GM12878 (cell line): ENCODE data around the gene ATP6V0D1. TPM values are rescaled to one million over a fixed set of nuclear protein-coding genes. Genes with fewer than 3 reads are reported as not detected.

Source experiments
- BHLHE40 ChIP-seq, 2 experiments: fragments of 450-650 bp in 1 of 2; IDR thresholded peaks; 2 replicates each; pipeline ENCODE4 v1.6.1; 2011 to 2017; ENCODE audit warnings: low read depth in 2 of 2, borderline replicate concordance in 1 of 2, improper control_type of control experiment in 1 of 2, low read length in 1 of 2, mild to moderate bottlenecking in 1 of 2
- CBFB ChIP-seq: IDR thresholded peaks from 2 replicates; pipeline ENCODE4 v1.6.1; 2016; ENCODE audit warnings: antibody characterized with exemption, low read depth
- CTCF ChIP-seq, 3 experiments: IDR thresholded peaks in 2 of 3; conservative IDR thresholded peaks in 1 of 3; 2 replicates each; pipeline ENCODE4 v1.5.1; 2011; ENCODE audit warnings: low read depth in 3 of 3, low read length in 3 of 3, mild to moderate bottlenecking in 3 of 3, control low read depth in 2 of 3, moderate library complexity in 2 of 3, inconsistent platforms in 1 of 3, mixed read lengths in 1 of 3; ENCODE audit not compliant: control insufficient read depth in 2 of 3, insufficient read depth in 1 of 3; ENCODE audit errors: extremely low read depth in 1 of 3
- ESRRA ChIP-seq: IDR thresholded peaks from 2 replicates; pipeline ENCODE4 v1.6.1; 2012; ENCODE audit warnings: mild to moderate bottlenecking, low read length, improper control_type of control experiment
- FOS ChIP-seq: IDR thresholded peaks from 3 replicates; pipeline ENCODE4 v1.6.1; 2011; ENCODE audit warnings: borderline replicate concordance; ENCODE audit not compliant: insufficient read length; ENCODE audit errors: extremely low read depth
- GATAD2B ChIP-seq: fragments of 450-650 bp; conservative IDR thresholded peaks from 2 replicates; pipeline ENCODE4 v1.6.1; 2017; ENCODE audit warnings: low read depth, mild to moderate bottlenecking, moderate library complexity
- LARP7 ChIP-seq: fragments of 450-650 bp; IDR thresholded peaks from 2 replicates; pipeline ENCODE4 v1.6.1; 2017; ENCODE audit warnings: mild to moderate bottlenecking
- MEF2A ChIP-seq: IDR thresholded peaks from 2 replicates; pipeline ENCODE4 v1.6.1; 2011; ENCODE audit warnings: low read depth, mild to moderate bottlenecking, low read length, moderate library complexity; ENCODE audit not compliant: insufficient read depth
- MXI1 ChIP-seq: fragments of 150-350 bp; IDR thresholded peaks from 2 replicates; pipeline ENCODE4 v1.6.1; 2011; ENCODE audit warnings: low read depth, mild to moderate bottlenecking, inconsistent platforms, low read length, improper control_type of control experiment
- NBN ChIP-seq: fragments of 450-650 bp; IDR thresholded peaks from 2 replicates; pipeline ENCODE4 v1.6.1; 2016
- NKRF ChIP-seq: fragments of 450-650 bp; conservative IDR thresholded peaks from 2 replicates; pipeline ENCODE4 v1.6.1; 2017; ENCODE audit warnings: mild to moderate bottlenecking, moderate library complexity
- POLR2AphosphoS2 ChIP-seq: IDR thresholded peaks from 2 replicates; pipeline ENCODE4 v1.6.1; 2011; ENCODE audit warnings: low read depth, mild to moderate bottlenecking, low read length, improper control_type of control experiment, moderate library complexity
- SIN3A ChIP-seq: IDR thresholded peaks from 2 replicates; pipeline ENCODE4 v1.6.1; 2012; ENCODE audit warnings: low read depth, low read length, improper control_type of control experiment
- SKIL ChIP-seq: fragments of 450-650 bp; IDR thresholded peaks from 2 replicates; pipeline ENCODE4 v1.6.1; 2017; ENCODE audit warnings: mild to moderate bottlenecking, low read depth, inconsistent platforms; ENCODE audit not compliant: poor library complexity, severe bottlenecking
- SMAD1 ChIP-seq: fragments of 450-650 bp; IDR thresholded peaks from 2 replicates; pipeline ENCODE4 v1.6.1; 2018; ENCODE audit warnings: mild to moderate bottlenecking, low read depth; ENCODE audit not compliant: partially characterized antibody
- STAT1 ChIP-seq: fragments of 450-650 bp; conservative IDR thresholded peaks from 2 replicates; pipeline ENCODE4 v1.6.1; 2014; ENCODE audit warnings: antibody characterized with exemption, mild to moderate bottlenecking
- TARDBP ChIP-seq: IDR thresholded peaks from 2 replicates; pipeline ENCODE4 v1.6.1; 2016; ENCODE audit warnings: borderline replicate concordance
- YBX1 ChIP-seq: fragments of 450-650 bp; IDR thresholded peaks from 2 replicates; pipeline ENCODE4 v1.6.1; 2016; ENCODE audit warnings: antibody characterized with exemption
- ZNF274 ChIP-seq: IDR thresholded peaks from one replicate; pipeline ENCODE4 v1.8.0; 2011; ENCODE audit not compliant: insufficient read length, insufficient read depth
- ZNF687 ChIP-seq: fragments of 450-650 bp; IDR thresholded peaks from 2 replicates; pipeline ENCODE4 v1.6.1; 2017; ENCODE audit warnings: mild to moderate bottlenecking, moderate library complexity
- ZZZ3 ChIP-seq: IDR thresholded peaks from 2 replicates; pipeline ENCODE4 v1.6.1; 2011; ENCODE audit warnings: low read depth; ENCODE audit not compliant: control insufficient read depth, insufficient read length
- polyA plus RNA-seq, 11 experiments: library from polyadenylated mRNA; depleted of rRNA in 4 of 11; unstranded in 6 of 11; stranded (reverse) in 5 of 11; fragments of >200 nt; fragmentation: Nextera tagmentation in 4 of 11; fragmentation: Illumina TruSeq in 1 of 11; extraction: Ambion mirVana in 4 of 11; extraction: Trizol in 1 of 11; gene quantifications; 1 replicate in 1 of 11; 2 replicates in 10 of 11; pipeline versions ENCODE4 v1.2.1 to v1.2.3, GENCODE V29; 2011 to 2016; ENCODE audit warnings: inconsistent platforms in 2 of 11, missing spikeins in 2 of 11, low read depth in 1 of 11
- total RNA-seq, 4 experiments: library from RNA; depleted of rRNA in 3 of 4; stranded (reverse); fragments of >200 nt in 3 of 4; fragmentation: Illumina TruSeq in 1 of 4; extraction: Trizol in 1 of 4; gene quantifications; 2 replicates each; pipeline versions ENCODE4 v1.2.1 to v1.2.3, GENCODE V29; 2013 to 2021

Gene ATP6V0D1
- total and polyA plus RNA-seq, 10 of the 15 experiments (the other 5 are each of a cell fraction or from before 2014, with no cell fraction given) = 28.1 to 141 (median 70.3) TPM

GRCh38 chr16:67528870-67529581, 48.1 kb upstream of the ATP6V0D1 start (continued):
- no peak for TF ChIP-seq ZZZ3
- no peak for TF ChIP-seq MEF2A
- TF ChIP-seq FOS = no peak
- TF ChIP-seq YBX1 = no peak
- TF ChIP-seq SKIL = no peak
- TF ChIP-seq NBN = no peak
- no peak for TF ChIP-seq ESRRA
- TF ChIP-seq STAT1 = no peak
- no peak for TF ChIP-seq SMAD1
- TF ChIP-seq GATAD2B = peak; percentile 38
- TF ChIP-seq TARDBP = no peak
- TF ChIP-seq POLR2AphosphoS2 = no peak
- TF ChIP-seq LARP7 = 0 out of 2 replicates have a peak, but pooled peaks have one; percentile 28
- no peak for TF ChIP-seq CBFB
- TF ChIP-seq BHLHE40 (IDR thresholded peaks at IDR 0.05; ENCODE audit: borderline replicate concordance in 1 of 2, low read depth in 2 of 2, low read length in 1 of 2) = peak in 1 of 2 experiments; percentile 50; a peak in 1 of 4 replicates
- peak; percentile 1; the same call in 1 of the 2 replicates for TF ChIP-seq ZNF687
- TF ChIP-seq SIN3A = no peak
- no peak for TF ChIP-seq ZNF274
- TF ChIP-seq NKRF = peak; percentile 60
- TF ChIP-seq MXI1 = no peak
- TF ChIP-seq CTCF (IDR thresholded peaks at IDR 0.05 in 2 of 3, conservative IDR thresholded peaks at IDR 0.05 in 1 of 3; ENCODE audit: control insufficient read depth in 2 of 3, extremely low read depth in 1 of 3, insufficient read depth in 1 of 3, low read depth in 3 of 3, low read length in 3 of 3) = no peak
